Kidney epithelial cell (primary cell): ENCODE measurements around the gene XRCC6. TPM values are rescaled to one million over a fixed set of nuclear protein-coding genes. Genes with fewer than 3 reads are reported as not detected.

ENCODE experiments used
- total RNA-seq: library from RNA; depleted of rRNA; stranded (reverse); fragments of >200 nt; gene quantifications from 2 replicates; pipeline ENCODE4 v1.2.3, GENCODE V29; 2015

XRCC6 gene
- total RNA-seq, 1 donor from 2014 or later: 296 TPM

Other genes with a start within 250 kb of the XRCC6 start
- 4.0 and 4.1 TPM in 2 replicates for gene TEF, start 239.4 kb upstream of the XRCC6 start, total RNA-seq
- gene TOB2, start 174.5 kb upstream of the XRCC6 start, total RNA-seq: 31.2 and 36.1 TPM in 2 replicates
- 50.6 and 53.3 TPM in 2 replicates for gene PHF5A, start 152.6 kb upstream of the XRCC6 start, total RNA-seq
- gene ACO2, start 152.2 kb upstream of the XRCC6 start, total RNA-seq: 103 and 110 TPM in 2 replicates
- gene POLR3H, start 76.8 kb upstream of the XRCC6 start, total RNA-seq: 9.7 and 12.2 TPM in 2 replicates
- 2.8 and 5.8 TPM in 2 replicates for gene CSDC2, start 60.3 kb upstream of the XRCC6 start, total RNA-seq
- gene PMM1, start 31.5 kb upstream of the XRCC6 start, total RNA-seq: 32.2 and 48.7 TPM in 2 replicates
- gene DESI1, start 252 bp upstream of the XRCC6 start, total RNA-seq: 31.2 and 31.8 TPM in 2 replicates
- gene SNU13, start 67.6 kb downstream of the XRCC6 start, total RNA-seq: 198 and 201 TPM in 2 replicates
- 1.5 and 3.4 TPM in 2 replicates for gene MEI1, start 78.2 kb downstream of the XRCC6 start, total RNA-seq
- 10.3 and 13.3 TPM in 2 replicates for gene CCDC134, start 179.4 kb downstream of the XRCC6 start, total RNA-seq
- 108 and 133 TPM in 2 replicates for gene SREBF2, start 211.8 kb downstream of the XRCC6 start, total RNA-seq